ENCODE measurements around the gene PISD. TPM values are rescaled to one million over a fixed set of nuclear protein-coding genes. Genes with fewer than 3 reads are reported as not detected.
"Not testable (repeated sequence)": the region's sequence is repeated elsewhere in the genome, so short reads cannot be mapped to it uniquely, and the experiment has no call there.

Gene PISD
- total and polyA plus RNA-seq, 4 donors: 23.4 to 47.2 (median 33.9) TPM

DNA sequence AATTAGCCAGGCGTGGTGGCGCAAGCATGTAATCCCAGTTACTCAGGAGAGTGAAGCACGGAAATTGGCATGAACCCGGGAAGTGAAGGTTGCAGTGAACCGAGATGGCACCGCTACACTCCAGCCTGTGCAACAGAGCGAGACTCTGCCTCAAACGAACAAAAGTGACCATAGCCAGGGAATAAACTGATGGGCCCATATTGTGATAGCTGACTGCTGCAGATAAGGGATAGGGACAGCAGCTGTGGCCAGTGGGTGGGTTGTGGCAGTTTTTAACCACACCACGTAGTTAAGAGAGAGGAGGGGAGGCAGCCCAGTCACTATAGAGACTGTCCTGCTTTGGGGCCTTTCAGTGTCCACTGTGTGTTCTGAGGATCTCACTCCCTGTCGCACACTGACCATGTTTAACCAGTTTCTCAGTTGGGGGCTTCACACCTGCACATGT lies 58.9 kb downstream of the PISD start:
- H3K36me3 ChIP-seq (ENCODE audit: control insufficient read depth, insufficient read depth, low read length): peaks cover 49% of the 10 kb centered on the region
- no peak overlapping the region for H3K27ac ChIP-seq (ENCODE audit: low read depth, low read length)
- H3K9me3 ChIP-seq (ENCODE audit: control insufficient read depth, insufficient read depth, low read length): no peaks in the 10 kb centered on the region
- no peaks in the 10 kb centered on the region for H3K4me1 ChIP-seq (ENCODE audit: control insufficient read depth, insufficient read depth, low read length)
- no peak for DNase-seq (ENCODE audit: low read depth in 4 of 6, low spot score in 6 of 6)
- H3K4me3 ChIP-seq (ENCODE audit: low read depth, low read length): no peak overlapping the region
- H3K27me3 ChIP-seq (ENCODE audit: control insufficient read depth, insufficient read depth, low read length): no peaks in the 10 kb centered on the region
- WGBS (ENCODE audit: insufficient coverage): 88% methylated on average over 10 of the region's 10 CpGs

DNA sequence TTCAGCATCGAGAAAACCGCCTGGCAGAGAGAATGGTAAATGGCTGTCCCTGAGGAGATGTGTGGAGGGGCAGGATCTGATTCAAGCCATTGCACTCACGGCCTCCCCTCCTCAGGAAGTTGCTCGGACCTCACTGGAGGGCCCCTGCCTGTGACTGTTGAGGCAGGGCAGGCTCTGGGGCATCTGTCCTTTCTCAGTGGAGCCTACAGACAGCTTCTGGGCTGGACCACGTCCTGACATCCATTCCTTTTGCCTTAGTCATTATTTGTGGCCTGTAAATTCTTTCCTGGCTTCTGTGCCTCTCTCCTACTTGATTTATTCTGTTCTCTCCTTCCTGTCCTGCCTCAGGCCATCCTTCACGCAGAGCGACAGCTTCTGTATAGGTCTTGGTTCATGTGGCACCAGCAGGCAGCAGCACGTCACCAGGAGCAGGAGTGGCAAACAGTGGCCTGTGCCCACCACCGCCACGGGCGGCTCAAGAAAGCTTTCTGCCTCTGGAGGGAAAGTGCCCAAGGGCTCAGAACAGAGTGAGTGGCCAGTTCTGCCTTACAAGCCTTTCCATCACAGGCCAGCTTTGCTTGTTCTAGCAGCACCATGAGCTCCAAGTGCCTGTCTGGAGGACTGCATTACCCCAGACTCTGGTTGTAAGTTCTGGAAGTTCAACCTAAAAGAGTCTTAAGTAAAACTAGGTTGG lies 59.6 kb downstream of the PISD start:
- Histone ChIP-seq H3K27me3 (ENCODE audit: control insufficient read depth, insufficient read depth, low read length) (no peaks in the 10 kb centered on the region), H3K9me3 (ENCODE audit: control insufficient read depth, insufficient read depth, low read length) (no peaks in the 10 kb centered on the region), H3K36me3 (ENCODE audit: control insufficient read depth, insufficient read depth, low read length) (peaks cover 45% of the 10 kb centered on the region), H3K4me3 (ENCODE audit: low read depth, low read length) (no peak overlapping the region), H3K4me1 (ENCODE audit: control insufficient read depth, insufficient read depth, low read length) (no peaks in the 10 kb centered on the region), H3K27ac (ENCODE audit: low read depth, low read length) (no peak overlapping the region)
- no peak for DNase-seq (ENCODE audit: low read depth in 4 of 6, low spot score in 6 of 6)
- 74% methylated on average over 10 of the region's 11 CpGs for WGBS (ENCODE audit: insufficient coverage)

DNA sequence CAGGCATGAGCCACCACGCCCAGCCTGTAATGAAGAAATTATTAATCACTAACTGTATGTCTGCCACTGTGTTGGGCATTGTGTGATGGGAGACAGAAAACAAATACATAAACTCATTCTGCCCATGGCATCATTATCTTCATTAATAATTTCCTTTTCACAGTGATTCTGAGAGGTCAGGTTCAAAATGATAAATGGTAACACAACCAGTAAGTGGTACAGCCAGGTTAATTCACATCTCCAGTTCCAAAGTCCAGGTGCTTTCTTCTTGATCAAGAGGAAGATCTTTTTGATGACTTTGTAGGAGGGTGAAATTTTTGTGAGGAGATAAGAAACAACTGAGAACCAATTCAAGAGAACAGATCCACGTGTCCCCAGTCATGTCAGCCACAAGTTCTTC lies 66.7 kb downstream of the PISD start:
- 90% methylated on average over 1 of the region's 2 CpGs for WGBS (ENCODE audit: insufficient coverage)
- Histone ChIP-seq H3K4me1 (ENCODE audit: control insufficient read depth, insufficient read depth, low read length) (no peaks in the 10 kb centered on the region), H3K9me3 (ENCODE audit: control insufficient read depth, insufficient read depth, low read length) (no peaks in the 10 kb centered on the region), H3K36me3 (ENCODE audit: control insufficient read depth, insufficient read depth, low read length) (peaks cover 6% of the 10 kb centered on the region), H3K4me3 (ENCODE audit: low read depth, low read length) (no peak overlapping the region), H3K27me3 (ENCODE audit: control insufficient read depth, insufficient read depth, low read length) (no peaks in the 10 kb centered on the region), H3K27ac (ENCODE audit: low read depth, low read length) (no peak overlapping the region)
- no peak for DNase-seq (ENCODE audit: low read depth in 4 of 6, low spot score in 6 of 6)

DNA sequence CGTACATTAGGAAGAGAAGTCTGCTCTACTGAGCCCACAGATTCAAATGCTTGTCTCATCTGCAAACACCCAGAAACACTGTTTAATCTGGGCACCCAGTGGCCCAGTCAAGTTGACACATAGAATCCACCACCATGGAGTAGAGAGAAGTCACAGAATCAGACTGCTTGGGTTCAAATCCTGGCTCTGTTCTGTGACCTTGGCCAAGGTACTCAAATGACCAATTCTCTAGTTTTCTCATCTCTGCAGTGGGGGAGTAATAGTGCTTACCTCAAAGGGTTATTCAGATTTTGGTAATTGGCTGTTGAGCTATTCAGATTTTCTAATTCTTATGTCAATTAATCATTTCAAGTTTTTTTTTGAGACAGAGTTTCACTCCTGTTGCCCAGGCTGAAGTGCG lies 71.9 kb downstream of the PISD start:
- not testable (repeated sequence) for H3K9me3 ChIP-seq (ENCODE audit: control insufficient read depth, insufficient read depth, low read length); H3K4me1 ChIP-seq (ENCODE audit: control insufficient read depth, insufficient read depth, low read length); H3K27ac ChIP-seq (ENCODE audit: low read depth, low read length); H3K27me3 ChIP-seq (ENCODE audit: control insufficient read depth, insufficient read depth, low read length); H3K4me3 ChIP-seq (ENCODE audit: low read depth, low read length); DNase-seq (ENCODE audit: low read depth in 4 of 6, low spot score in 6 of 6)
- peaks cover 17% of the 10 kb centered on the region for H3K36me3 ChIP-seq (ENCODE audit: control insufficient read depth, insufficient read depth, low read length)
- no CpG with 5 or more reads among the region's 2 CpGs for WGBS (ENCODE audit: insufficient coverage)

DNA sequence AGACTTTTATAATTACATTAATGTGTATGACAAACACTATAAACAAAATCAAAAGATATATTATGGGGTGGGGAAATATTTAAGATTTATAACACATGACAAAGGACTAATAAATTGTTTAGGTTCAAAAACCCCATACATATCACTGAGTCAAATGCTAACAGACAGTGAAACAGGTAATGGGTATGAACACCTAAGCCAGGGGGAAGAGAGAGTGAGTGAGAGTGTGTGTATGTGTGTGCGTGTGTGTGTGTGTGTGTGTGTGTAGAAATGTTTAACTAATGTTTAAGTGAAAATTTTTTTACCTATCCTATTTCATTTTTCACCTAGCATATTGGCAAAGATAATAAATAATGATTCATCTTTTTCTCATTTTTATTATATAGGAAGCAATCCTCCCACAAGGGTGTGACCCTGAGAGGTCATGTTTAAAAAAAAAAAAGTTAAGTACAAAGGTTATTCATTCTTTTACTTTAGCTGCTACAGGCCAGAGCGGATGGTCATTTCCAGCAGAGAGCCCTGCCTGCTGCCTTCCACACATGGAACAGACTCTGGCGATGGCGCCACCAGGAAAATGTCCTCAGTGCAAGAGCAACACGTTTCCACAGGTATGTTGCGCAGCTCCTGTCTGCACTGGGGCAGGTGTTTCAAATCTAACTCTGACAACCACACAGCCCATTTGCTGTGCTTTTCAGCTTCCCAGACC lies 72.9 kb downstream of the PISD start:
- no peak for DNase-seq (ENCODE audit: low read depth in 4 of 6, low spot score in 6 of 6)
- no peak overlapping the region for H3K4me3 ChIP-seq (ENCODE audit: low read depth, low read length)
- no peak overlapping the region for H3K27ac ChIP-seq (ENCODE audit: low read depth, low read length)
- no peaks in the 10 kb centered on the region for H3K9me3 ChIP-seq (ENCODE audit: control insufficient read depth, insufficient read depth, low read length)
- no peaks in the 10 kb centered on the region for H3K27me3 ChIP-seq (ENCODE audit: control insufficient read depth, insufficient read depth, low read length)
- H3K4me1 ChIP-seq (ENCODE audit: control insufficient read depth, insufficient read depth, low read length): no peaks in the 10 kb centered on the region
- WGBS (ENCODE audit: insufficient coverage): 100% methylated on average over 4 of the region's 6 CpGs
- H3K36me3 ChIP-seq (ENCODE audit: control insufficient read depth, insufficient read depth, low read length): peaks cover 12% of the 10 kb centered on the region

DNA sequence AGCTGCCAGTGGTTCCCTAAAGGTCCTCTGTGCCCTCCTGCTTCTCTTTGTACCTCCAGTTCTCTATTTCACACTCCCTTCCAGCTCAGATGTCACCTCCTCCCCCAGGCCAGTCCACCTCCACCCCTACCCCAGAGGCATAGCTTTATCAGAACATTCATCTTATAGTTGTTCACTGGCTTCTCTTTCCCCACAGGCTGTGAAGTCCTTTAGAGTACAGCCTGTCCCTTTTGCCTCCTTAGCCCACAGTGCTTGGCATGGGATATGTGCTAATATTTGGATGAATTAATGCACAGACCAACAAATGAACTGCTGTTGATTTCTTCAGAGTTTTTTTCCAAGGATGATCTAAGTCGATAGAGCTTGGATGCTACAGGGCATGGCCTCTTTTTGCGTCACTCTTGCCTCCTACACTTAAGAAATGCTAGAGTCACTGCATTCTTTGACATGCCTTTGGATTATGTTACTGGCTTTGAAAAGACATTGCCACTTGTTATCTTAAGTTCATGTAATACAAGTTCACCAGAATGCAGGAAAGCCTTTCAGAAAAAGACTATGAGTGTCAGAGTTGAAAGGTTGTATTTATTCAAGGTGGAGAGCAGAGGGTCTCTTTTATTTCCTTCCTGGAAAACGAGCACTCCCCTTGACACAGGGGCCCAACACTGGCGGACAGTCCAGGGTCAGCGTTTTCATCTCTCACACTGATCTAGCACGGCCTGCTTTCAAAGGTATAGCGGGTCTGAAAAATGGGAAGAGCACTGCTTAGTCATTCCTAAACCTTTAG lies 75.7 kb downstream of the PISD start:
- Histone ChIP-seq H3K4me3 (ENCODE audit: low read depth, low read length) (no peak overlapping the region), H3K9me3 (ENCODE audit: control insufficient read depth, insufficient read depth, low read length) (no peaks in the 10 kb centered on the region), H3K4me1 (ENCODE audit: control insufficient read depth, insufficient read depth, low read length) (no peaks in the 10 kb centered on the region), H3K27me3 (ENCODE audit: control insufficient read depth, insufficient read depth, low read length) (no peaks in the 10 kb centered on the region), H3K27ac (ENCODE audit: low read depth, low read length) (no peak overlapping the region), H3K36me3 (ENCODE audit: control insufficient read depth, insufficient read depth, low read length) (peaks cover 12% of the 10 kb centered on the region)
- 89% methylated on average over 5 of the region's 7 CpGs for WGBS (ENCODE audit: insufficient coverage)
- DNase-seq (ENCODE audit: low read depth in 4 of 6, low spot score in 6 of 6): no peak

DNA sequence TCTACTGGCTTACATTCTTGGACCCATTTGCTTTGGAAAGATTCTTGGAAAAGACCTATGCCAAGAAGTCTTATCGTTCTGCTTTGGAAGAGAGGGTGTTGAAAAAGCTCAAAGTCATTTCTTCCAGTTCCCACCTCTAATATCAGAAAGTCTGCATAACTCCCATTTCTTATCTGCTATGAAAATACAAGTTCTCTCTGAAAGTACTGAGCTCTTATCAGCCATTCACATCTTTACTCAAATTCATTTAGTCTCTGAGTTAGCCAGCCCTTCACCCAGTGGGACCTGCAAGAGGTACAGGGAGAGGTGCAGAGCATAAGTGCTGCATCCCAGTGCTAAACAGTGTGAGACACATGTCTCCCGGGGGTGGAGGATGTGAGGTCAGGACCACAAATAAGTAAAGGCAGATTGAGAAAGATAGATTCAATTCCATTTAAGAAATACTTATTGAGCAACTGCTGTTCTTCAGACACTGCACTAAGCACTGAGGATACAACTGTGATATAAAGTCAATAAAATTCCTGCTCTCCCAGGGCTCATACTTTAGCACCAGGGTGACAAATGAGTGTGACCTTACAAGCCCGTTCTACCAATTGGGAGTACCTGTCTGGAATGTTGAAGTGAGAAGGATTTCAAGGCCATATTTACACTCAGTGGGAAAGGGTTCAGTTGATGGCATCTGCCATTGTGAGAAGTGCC lies 76.7 kb downstream of the PISD start:
- H3K9me3 ChIP-seq (ENCODE audit: control insufficient read depth, insufficient read depth, low read length): no peaks in the 10 kb centered on the region
- 100% methylated on average over 1 of the region's 3 CpGs for WGBS (ENCODE audit: insufficient coverage)
- peaks cover 16% of the 10 kb centered on the region for H3K36me3 ChIP-seq (ENCODE audit: control insufficient read depth, insufficient read depth, low read length)
- H3K27me3 ChIP-seq (ENCODE audit: control insufficient read depth, insufficient read depth, low read length): no peaks in the 10 kb centered on the region
- no peaks in the 10 kb centered on the region for H3K4me1 ChIP-seq (ENCODE audit: control insufficient read depth, insufficient read depth, low read length)
- H3K4me3 ChIP-seq (ENCODE audit: low read depth, low read length): no peak overlapping the region
- peak in 1 of 6 donors; percentile 20 for DNase-seq (ENCODE audit: low read depth in 4 of 6, low spot score in 6 of 6)
- H3K27ac ChIP-seq (ENCODE audit: low read depth, low read length): no peak overlapping the region

DNA sequence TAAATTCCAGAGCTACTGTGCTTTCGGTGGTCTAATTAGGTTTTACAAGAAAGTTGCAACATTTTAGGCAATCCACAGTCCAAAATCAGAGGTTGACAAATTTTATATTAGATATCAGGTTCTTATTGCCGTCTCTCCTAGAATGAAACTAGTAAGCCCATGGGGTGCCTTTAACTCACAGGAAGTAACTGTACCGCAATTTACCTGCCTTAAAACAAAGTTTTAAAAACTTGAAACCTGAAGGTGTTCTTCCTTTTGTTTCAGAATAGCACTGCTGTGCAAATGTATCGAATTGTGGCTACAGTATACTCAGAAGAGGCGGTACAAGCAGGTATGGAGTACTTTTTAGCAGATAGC lies 77.2 kb downstream of the PISD start:
- Histone ChIP-seq H3K27me3 (ENCODE audit: control insufficient read depth, insufficient read depth, low read length) (no peaks in the 10 kb centered on the region), H3K27ac (ENCODE audit: low read depth, low read length) (no peak overlapping the region), H3K36me3 (ENCODE audit: control insufficient read depth, insufficient read depth, low read length) (peaks cover 16% of the 10 kb centered on the region), H3K4me3 (ENCODE audit: low read depth, low read length) (no peak overlapping the region), H3K4me1 (ENCODE audit: control insufficient read depth, insufficient read depth, low read length) (no peaks in the 10 kb centered on the region), H3K9me3 (ENCODE audit: control insufficient read depth, insufficient read depth, low read length) (no peaks in the 10 kb centered on the region)
- DNase-seq (ENCODE audit: low read depth in 4 of 6, low spot score in 6 of 6): no peak
- WGBS (ENCODE audit: insufficient coverage): 94% methylated on average over 2 of the region's 5 CpGs

DNA sequence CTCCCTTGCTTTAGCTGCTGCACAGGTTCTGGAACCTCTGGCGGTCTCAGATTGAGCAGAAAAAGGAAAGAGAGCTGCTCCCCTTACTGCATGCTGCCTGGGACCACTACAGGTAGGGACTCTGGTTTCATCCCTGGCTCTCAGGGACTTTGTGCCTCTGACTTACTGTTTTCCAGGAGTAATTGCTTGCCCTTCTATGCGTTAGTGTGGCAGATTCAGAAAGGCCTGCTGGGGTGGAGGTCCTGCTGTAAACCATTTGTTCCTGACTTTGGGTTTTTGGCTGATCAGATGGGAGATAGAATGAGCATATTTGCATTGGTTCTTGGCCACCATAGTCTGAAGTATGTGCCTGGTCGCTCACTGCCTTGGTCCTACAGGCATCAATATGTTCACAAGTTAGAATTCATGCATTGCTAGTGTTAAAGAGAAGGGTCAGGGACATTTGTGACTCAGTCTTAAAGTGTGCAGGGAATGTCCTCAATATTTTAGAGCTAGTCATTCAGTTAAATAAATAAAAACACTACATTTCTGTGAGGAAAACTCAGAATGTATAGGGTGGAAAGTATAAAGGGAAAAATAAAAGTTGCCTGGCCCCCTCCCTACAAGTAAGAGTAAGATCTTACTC lies 78.0 kb downstream of the PISD start:
- H3K36me3 ChIP-seq (ENCODE audit: control insufficient read depth, insufficient read depth, low read length): peaks cover 17% of the 10 kb centered on the region
- no peak for DNase-seq (ENCODE audit: low read depth in 4 of 6, low spot score in 6 of 6)
- no peaks in the 10 kb centered on the region for H3K4me1 ChIP-seq (ENCODE audit: control insufficient read depth, insufficient read depth, low read length)
- H3K4me3 ChIP-seq (ENCODE audit: low read depth, low read length): no peak overlapping the region
- 96% methylated on average over 3 of the region's 3 CpGs for WGBS (ENCODE audit: insufficient coverage)
- no peaks in the 10 kb centered on the region for H3K27me3 ChIP-seq (ENCODE audit: control insufficient read depth, insufficient read depth, low read length)
- no peak overlapping the region for H3K27ac ChIP-seq (ENCODE audit: low read depth, low read length)
- H3K9me3 ChIP-seq (ENCODE audit: control insufficient read depth, insufficient read depth, low read length): no peaks in the 10 kb centered on the region

Measured in spinal cord (tissue), 10 donors.